Raji (cell line): ENCODE measurements around the gene SLC40A1.

ENCODE experiments used
- POLR2A ChIP-seq: IDR thresholded peaks from 2 replicates; pipeline ENCODE4 v1.6.1; 2011; ENCODE audit warnings: low read depth, low read length, control low read depth; ENCODE audit not compliant: insufficient read depth

Gene SLC40A1

DNA sequence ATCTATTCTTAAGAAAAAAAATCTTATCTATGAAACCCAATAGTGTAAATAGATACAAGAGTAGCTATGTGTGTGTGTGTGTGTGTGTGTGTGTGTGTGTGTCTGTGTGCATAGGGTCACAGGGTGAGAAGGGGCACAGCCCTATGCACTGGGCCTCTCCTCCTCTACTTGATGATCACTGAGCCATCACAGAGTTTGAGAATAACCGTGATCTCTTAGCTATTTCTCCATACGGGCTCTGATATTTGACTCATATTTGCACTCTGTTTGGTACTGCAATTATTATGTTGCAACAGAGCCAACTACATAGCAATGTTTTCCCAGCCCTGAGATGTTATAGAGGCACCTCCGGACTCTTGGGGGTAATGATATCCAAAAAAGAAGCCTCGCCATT, 28.8 kb upstream of the SLC40A1 start:
- no peak for TF ChIP-seq POLR2A

DNA sequence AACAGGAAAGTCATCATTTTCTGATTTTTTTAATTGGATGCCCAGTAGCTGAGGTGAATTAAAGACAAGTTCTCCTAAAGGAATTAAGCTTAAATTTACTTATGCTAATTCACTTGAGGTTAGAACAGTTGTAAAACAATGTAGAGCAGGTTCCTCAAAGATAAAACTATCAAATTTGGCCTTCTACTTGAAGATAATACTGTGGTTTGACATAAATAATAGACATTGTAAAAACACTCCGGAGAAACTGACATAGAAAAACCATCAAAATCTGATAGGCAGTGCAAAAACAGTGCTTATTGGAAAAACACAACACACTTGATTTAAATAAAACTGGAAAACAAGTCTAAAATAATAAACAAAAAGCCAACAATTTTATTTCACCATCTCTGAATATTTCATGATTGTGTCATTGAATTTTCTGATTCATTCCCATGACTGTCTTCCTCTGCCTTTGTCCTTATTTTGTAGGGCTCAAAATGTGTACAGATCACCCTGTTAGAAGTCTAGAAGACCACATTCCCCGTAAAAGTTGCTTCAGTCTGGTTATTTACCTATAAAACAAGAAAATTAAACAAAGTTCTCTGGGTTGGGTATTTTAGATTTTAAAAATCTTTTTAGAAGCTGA, 28.3 kb upstream of the SLC40A1 start:
- TF ChIP-seq POLR2A: no peak

DNA sequence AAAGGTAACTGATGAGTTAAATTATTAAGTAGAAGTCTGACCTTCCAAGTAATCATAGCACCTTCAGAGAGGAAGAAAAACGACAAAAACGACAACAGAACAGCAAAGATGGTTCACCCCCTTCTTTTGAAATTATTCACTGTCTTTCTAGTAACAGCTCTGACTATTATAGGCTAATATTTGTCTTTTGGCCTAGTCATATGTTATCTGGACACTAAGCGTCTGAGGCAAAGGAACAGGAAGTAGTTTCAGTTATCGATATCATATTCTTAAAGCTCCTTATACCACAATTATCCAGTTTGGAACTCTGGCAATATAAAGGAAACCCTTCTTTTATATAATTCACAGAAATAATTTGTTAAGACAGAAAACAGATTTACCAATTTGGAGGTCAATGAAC, 27.6 kb upstream of the SLC40A1 start:
- no peak for TF ChIP-seq POLR2A

DNA sequence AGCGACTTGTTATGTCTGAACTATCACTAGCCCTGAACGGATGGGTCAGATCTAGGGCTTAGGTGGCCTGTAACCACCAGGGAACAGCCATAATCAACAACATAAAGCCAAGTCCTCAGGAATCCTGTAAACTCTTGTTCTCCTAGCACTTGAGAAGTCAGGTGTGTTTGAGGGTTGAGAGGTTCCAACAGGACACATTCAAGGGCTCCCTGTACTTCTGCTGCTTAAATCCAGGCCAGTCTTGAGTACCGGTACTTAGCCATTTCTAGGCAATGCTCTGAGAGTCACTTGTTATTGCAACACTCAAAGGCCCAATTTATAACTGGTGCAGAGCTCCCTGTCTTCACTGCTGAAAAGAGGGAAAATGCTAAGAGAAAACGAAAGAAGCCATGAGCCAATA, 21.6 kb upstream of the SLC40A1 start:
- no peak for TF ChIP-seq POLR2A

DNA sequence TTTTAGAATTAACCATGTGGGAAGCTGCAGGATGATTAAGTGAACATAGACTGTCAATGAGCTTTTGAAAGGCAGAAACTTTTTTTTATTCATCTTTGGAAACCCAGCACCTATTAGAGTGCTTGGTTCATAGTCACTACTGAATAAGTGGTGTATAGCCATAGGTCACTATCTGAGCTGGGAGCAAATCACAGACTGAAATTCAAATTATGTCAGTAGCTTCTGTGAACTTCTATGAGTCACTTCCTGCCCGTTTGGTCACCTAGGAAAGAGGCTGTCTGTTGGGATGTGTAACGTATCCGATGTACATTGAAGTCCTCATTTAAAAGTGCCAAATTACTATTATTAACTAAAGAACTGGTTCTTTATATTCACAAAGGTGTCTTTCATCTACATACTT, 20.5 kb upstream of the SLC40A1 start:
- TF ChIP-seq POLR2A: no peak

DNA sequence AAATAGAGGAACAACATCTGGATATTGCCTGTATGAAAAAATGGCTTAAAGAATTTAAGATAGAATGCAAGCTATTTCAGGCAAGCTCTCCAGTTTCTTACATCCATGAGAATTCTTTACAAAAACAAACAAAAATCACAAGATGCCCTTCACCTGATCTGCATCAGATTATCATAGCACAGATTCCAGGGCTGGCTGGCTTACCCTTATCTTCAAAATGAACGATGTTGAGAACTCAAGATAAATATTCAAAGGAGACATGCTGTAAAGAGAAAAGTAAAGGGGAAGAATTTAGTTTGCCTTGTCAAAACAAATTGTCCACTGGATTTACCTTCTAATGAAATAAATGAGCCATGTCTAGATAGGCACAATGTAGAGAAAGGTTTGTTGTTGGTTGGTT, 18.7 kb upstream of the SLC40A1 start:
- TF ChIP-seq POLR2A: no peak

DNA sequence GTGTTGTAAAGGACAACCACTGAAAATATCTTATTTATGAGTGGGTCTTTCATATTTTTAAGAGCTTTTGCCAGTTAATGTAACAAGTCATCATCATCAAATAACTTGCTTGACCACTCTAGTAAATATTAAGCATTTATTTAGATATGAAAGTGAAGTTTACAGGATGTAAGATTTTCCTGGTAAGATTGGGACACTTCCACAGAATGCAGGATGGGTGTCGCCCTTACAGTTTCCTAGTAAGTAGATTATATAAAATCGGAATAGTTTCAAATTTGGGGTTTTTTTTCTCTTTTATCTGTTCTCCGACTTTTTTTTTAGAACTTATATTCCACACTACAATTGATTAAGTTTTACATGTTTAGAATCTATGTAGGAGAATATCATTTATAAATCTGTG, 14.8 kb upstream of the SLC40A1 start:
- TF ChIP-seq POLR2A: no peak

DNA sequence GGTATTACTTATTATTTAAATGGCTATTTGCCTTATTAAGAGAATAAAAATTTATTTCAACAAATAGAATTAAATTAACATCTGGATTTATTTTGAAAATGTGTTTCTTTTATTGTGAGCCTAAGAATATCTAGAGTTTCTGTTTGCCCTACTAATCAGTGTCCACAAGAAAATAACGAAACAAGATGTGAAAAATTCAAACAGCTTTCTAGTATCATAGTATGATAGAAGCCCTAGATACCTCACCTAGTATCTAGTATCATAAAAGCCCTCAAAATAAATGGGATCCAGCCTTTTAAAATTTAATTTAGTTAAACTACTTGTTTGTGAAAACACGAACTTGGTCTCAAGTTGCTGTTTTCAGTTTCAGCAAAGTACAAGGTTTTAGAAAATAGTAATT, 13.7 kb upstream of the SLC40A1 start:
- TF ChIP-seq POLR2A: no peak

DNA sequence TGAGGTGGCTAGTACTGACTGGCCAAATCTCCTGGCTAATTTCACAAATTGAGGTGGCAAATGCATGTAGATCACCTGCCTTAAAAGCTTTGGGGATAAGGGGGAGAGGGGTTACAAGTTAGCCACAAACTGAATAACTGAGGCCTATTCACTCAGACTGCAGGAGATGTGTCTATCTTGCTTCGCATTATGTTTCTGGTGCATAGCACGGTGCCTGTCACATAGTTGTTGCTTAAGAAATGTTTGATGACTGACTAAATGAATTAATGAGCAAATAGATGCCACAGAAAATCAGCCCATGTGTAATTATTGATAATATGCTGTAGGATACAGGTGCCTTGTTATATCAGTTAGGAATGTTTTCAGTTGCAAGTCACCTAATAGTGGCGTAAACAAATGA, 12.5 kb upstream of the SLC40A1 start:
- no peak for TF ChIP-seq POLR2A

DNA sequence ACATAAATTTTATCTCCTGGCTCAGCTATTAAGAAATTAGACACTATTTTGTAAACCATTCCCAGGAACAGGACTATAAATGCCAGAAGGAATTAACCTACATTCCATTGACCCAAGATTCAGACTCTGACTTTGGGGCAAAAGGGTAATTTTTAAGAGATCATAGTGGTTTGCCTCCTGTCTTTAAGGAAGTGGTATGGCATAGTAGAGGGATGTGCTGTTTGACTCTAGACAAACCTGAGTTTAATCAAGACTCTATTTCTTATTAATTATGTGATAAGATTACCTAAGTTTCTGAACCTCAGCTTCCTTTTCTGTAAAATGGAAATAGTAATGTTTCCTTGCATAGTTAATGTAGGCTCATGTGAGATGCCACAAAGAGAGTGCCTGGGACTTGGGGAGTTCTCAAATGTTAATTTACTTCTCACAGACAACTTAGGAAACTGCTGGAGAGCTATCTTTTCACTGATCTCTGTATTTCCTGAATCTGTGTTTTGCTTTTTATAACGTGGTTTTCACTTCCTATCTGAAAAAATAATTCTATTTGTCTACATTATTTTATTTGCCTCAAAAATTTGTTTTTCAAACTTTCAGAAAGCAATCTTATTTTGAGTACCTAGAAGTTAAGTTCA, 11.9 kb upstream of the SLC40A1 start:
- TF ChIP-seq POLR2A: no peak

DNA sequence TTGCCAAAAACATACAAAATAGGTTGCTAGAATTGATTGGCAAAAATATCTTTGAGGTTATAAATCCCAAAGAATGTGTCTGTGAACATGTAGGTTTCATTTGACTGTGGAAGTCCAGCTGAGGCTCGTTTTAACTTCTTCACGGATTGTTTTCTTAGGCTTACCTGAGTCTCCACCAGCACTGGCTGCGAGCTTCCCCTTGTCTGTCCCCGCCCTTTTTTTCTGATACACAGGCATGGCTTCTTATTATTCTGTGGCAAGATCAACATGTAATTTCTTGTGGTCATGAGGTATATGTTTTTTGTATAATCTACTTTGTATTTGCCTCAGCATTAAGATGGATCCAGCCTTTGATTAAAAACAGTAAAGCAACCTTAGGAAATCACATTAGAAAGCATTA, 7.2 kb upstream of the SLC40A1 start:
- no peak for TF ChIP-seq POLR2A

DNA sequence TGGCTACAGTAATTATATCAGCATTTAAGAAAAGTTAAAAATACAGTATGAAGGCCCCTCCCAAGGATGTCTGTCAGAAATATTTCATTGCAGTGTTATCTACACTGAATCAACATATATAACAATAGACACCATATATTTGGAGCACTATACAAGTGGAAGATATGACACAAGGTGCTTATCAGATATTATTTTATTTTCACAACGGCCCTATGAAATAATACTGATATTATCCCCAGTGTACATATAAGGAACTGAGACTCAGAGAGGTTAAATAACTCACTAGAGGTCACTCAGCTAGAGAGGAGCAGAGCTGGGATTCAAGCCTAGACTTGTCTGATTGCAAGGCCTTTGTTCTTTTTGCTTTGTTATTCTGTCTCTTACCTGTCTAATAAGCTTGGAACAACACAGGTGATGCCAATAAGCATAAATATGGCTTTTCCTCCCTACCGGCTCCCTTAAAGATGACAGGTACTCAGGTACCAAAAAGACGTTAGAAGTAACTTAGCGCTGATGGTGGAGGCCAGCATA, 4.7 kb upstream of the SLC40A1 start:
- TF ChIP-seq POLR2A: no peak

DNA sequence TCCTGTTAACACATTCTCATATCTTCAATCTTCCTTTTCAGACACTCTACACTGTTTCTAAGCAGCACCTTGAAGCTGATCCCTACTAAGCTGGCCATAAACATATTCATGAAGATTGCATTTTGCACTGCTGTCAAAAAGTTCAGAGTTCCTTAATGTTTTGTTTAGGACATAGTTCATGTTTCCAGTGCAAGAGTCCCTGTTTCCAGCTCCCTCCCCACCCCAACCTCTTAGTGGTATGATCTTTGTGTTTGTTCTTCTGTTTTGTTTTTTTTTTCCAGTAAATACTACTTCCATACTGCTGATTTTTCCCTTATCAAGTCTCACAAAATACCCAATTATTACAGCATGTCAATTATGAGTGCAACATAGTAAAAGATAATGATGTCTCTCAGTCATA, 4.1 kb upstream of the SLC40A1 start:
- TF ChIP-seq POLR2A: no peak

DNA sequence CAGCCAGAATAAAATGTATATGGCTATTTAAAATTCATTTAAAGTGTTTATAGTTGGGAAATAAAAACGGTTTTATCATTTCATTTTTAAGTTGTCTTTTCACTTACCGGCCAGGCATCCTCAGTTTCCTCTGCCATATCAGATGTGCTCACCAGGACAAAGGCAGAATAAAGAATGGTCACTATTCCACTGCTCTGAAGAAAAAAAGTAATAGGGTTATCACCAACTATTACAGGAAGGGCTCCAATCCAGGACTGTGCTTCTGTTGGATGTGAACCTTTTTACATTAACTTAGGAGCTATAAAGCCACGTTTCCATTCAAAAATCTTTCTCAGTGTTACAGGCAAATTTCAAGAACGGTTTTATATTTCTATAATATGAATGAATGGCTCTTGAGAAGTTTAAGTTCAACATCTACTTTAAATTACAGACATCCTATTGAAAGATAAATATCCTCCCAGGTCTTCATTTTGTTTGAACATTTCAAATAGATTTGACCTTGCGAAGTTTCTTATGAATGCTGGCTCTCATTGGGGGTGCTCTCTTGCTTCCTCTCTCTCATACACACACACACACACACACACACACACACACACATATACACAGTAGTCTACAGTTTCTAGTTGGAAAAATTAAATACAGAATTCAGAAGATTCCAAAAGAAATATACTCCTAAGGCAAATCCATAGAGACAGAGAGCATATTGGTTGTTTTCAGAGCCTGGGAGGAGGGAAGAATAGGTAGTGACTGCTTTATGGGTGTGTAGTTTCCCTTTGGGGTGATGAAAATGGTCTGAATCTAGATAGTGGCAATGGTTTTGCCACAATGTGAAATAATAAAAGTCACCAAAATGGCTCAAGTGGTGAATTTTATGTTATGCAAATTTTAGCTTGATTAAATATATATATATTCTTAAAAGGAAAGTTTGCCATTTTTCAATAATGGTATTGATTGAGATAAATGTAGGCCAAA, 2.9 kb upstream of the SLC40A1 start:
- no peak for TF ChIP-seq POLR2A

DNA sequence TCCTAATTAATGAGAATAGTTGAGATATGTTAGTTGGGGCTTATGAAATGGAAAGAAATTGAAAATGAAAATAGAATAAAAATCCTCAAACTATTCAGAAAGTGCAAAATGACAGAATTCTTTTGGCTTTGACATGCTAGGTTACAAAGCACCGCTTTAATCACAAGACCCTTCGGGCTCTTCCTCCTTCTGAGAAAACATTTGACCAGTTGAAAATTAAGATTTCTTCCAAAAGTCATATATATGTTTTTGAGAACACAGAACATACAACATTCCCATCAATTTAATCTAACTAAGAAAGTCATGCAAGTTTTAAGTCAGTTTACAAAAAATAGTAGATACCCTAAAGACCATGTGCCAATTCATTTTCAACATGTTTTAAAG, 2.2 kb upstream of the SLC40A1 start:
- no peak for TF ChIP-seq POLR2A
